SHP77 treated with DMSO at 0.1 percent for 48 hours (cell line): ENCODE results near the gene FAS.
"Not testable (repeated sequence)": the region's sequence is repeated elsewhere in the genome, so short reads cannot be mapped to it uniquely, and the experiment has no call there.

ENCODE experiments used
- DNase-seq: peaks from one replicate; lab custom pipeline; 2025; lab: John Stamatoyannopoulos, UW

The FAS gene

DNA sequence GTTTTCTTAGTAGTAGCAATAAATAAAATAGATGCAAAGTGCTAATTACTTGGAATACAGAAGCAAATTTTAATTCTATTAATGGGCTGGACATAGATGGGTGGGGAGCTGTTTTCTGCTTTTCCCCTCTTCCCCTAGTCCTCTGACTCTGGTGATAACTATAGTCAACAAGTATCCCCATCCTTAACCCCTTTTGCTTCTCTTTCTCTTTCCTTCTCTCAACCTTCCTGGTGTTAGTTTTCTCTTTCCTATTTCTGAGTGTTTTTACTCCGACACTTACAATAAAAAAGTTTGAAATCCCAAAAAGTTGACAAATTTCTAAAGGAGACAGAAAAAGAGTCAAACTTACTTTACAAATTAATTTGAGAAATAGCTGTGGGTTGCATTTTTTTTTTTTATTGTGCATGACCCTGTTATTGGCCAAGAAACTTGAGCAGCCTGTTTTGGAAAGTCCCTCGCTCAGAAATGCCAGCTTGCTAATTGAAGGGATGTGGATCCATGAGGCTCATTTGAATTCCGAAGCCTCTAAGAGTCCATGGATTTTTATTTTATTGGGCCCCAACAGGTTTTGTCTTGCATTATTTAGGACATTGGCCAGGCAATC, 2.4 kb downstream of the FAS start:
- DNase-seq, result no peak

DNA sequence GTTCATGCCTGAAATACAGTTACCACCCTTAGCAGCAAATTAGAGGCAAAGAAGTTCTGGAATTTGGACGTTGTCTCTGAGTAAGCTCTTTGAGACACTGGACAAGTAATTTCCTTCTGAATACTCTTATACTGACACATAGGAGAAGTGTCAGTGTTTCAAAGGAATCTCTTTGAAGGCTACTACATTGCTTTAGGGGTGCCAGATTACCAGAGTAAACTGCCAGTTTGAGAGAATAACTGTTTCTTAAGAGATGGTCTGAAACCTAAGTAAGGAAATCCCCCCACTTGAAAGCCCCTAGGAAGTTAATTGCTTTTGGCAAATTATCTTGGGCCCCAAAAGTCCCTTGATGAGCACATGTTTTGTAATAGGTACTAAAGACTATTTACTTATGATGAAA, 3.4 kb downstream of the FAS start:
- DNase-seq, result no peak

DNA sequence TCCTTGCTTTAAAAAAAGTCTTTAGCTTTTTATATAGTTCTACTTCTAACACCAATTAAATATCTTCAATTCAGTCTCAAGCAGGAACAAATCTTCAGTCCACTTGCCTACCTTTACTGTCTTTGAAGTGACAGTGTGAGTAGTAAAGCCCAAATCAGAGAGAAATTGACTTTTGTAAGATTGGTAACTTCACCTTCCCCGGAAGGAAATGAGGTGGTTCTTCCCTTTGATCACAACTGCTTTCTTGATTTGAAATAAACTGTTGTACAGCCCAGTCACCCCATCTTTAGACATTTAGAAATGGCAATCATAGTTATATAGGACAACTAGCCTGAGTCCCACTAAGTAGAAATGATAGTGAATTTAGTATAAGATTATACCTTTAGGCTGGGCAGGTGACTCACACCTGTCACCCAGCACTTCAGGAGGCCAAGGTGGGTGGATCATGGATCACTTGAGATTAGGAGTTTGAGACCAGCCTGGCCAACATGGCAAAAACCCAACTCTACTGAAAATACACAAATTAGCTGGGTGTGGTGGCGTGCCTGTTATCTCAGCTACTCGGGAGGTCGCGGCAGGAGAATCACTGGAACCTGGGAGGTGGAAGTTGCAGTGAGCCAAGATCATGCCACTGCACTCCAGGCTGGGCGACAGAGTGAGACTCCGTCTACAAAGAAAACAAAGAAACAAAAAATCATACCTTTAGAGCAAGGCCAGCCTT, 4.7 kb downstream of the FAS start:
- DNase-seq, result no peak

DNA sequence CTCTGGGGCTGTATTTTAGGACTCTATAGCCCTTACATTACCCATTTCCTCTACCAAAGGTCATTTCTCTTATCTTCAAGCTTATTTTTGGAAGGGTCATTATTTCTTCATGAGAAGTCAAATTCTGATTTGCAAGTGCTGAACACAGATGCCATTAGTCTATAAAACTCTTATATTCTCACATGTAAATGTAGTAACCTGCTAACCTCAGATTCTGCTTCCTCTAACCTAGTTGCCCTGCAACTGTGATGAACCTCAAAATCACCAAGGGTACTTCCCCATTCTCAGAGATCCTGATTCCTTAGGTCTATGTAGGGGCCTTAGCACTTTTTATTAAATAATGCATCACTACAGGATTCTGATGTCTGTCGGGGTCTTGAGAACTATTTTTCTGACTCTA, 6.3 kb downstream of the FAS start:
- no peak for DNase-seq

DNA sequence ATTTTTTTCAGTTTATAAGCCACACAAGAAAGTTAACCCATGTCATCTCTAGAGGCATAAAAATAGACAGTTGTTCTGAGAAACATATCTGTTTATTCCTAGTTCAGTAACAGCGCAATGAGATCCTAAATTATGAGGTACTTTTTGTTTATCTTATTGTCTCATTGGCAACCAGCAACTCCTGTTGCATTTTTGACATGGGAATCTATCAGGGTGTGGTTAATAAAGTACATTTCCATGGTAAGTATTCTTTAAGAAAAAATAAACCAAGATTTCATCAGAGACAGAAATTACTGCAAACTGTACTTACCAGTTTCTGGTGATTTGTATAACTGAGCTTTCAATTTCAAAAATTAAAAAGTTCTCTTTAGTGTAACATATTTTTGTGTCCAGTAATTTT, 9.0 kb downstream of the FAS start:
- DNase-seq, result no peak

DNA sequence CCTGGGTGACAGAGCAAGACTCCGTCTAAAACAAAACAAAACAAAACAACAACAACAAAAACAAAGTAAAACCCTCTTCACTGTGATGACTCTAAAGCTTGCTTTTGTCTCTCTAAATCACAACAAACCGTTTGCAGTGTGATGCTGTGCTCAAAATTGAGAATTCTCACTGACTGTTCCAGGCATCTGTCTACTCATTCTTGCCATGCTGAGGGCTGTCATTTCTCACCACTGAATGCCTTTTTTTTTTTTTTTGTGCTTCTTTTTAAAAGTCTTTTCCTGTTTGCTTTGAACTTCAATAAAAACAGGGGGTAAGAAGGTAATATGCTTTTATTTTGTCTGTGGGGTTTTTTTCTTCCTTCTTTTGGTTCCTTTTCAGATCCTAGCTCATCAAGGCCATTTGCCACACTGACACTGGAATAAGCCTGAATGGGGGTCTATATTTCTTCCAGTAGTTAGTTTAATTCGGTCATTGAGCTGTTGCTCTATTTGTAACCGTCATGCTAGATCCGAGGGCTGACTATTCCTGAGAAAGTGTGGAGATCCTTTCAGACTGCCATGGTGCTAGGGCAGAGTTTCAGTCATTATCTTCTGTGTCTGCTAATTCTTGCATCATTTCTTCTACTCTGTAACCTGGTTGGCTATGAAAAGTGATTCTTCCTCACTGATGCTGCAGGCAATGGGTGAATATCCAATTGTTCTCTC, 10.6 kb downstream of the FAS start:
- no peak for DNase-seq

DNA sequence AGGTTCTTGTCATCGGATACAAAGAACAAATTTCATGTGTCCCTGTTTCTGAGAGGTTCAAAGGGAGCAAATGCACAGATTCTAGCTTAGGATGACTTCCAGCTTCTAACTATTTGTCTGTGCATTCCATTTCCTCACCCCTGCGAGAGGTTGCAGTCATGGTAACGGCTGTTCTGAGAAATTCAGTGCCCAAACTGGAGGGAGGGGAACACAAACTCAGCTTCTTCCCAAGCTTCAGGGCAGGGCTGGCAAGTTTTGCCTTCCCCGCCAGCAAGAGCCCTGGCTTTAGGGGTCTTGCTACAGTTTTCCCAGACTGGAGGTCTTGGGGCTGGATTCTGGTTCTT, 11.1 kb downstream of the FAS start:
- no peak for DNase-seq

DNA sequence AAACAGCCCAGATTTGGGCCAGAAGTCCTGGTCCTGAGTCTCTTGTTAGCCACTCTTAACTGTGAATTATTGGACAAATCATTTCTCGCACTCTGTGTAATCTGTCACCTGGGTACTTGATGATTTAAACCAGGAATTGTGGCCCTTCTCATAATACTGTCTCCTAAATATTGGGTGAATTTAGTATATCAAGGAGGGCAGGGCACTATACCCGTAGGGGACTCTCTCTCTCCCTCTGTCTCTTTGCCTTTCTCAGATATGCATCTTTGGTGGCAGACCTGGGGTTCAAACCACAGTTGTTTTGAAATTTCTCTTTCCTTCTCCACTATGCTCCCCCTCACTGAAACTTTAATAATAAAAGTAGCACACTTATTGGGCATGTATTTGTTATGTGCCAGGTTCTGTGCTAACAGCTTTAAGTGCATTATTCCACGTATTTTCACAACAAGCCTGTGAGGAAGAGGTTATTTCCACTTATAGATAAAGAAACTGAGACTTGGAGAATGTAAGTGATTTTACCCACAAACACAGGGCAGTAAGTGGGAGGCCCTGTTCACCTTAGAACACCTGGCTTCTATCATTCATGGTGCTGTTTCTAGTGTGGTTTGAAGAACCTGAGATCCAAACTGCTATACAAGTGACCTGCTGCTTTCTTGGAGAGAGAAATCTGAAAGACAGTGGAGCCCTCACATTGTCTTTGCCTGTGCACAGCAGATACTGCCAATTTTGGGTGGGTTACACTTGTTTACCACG, 11.8 kb downstream of the FAS start:
- no peak for DNase-seq

DNA sequence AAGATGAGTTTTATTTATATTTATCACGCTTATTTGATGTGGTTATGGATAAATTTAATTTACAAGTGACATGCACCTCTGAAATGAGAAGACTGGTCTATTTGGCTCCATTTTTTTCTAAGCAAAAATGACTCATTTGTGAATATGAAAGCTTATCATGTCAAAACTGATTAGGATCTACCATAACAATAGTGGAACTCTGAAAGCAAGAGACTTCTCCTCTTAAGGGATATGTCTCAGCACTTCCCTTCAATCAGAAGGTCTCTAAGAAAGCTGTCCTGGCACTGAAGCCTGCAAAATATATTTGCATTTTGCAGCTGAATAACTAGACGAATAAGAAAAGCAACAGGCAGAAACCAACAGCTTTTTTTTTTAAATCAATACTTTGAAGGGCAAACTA, 12.7 kb downstream of the FAS start:
- no peak for DNase-seq

DNA sequence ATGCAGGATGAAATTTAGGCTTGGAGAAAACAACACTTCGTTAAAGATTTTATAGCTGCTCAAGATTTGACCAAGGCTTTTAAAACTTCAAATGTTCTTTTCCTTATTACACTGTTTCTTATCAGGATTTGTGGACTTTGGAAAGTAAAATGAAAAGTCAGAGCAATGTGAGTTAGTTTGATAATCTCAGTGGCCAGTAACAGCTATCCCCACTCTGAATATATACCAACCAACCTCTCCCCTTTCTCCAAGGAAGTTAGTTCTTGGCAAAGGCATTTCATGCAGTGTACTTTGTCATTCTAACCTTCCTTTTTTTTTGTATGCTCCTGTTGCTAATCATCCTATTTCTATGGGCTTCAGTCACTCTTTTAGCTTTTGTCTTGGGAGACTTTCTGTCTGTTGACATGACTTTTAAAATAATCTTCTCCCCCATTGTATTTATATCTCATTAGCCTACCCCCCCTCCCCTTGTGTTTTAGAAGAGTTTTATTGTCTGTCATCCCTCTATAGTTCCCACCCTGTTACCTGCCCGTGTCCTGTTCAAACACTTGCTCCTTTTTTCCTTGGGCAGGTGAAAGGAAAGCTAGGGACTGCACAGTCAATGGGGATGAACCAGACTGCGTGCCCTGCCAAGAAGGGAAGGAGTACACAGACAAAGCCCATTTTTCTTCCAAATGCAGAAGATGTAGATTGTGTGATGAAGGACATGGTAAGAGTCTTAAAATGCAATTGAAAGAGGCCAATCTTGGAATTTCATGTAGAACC, 16.7 kb downstream of the FAS start:
- DNase-seq, result no peak

DNA sequence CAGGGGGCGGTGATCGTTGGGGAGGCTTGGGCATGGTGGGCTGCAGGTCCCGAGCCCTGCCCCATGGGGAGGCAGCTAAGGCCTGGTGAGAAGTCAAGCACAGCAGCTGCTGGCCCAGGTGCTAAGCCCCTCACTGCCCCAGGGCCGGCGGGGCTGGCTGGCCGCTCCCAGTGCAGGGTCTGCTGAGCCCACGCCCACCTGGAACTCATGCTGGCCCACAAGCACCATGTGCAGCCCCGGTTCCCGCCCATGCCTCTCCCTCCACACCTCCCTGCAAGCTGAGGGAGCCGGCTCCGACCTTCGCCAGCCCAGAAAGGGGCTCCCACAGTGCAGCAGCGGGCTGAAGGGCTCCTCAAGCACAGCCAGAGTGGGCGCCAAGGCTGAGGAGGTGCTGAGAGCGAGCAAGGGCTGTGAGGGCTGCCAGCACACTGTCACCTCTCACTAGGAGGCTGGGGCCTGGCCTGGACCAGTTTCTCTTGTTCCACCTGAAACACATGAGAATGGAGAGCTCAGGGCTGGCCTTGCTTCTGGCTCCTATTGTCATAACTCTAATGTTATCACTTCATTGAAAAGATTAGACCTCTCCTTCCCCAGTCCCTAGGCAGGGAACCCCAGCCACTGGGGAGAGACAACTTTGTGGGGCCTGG, 28.2 kb downstream of the FAS start:
- not testable (repeated sequence) for DNase-seq

DNA sequence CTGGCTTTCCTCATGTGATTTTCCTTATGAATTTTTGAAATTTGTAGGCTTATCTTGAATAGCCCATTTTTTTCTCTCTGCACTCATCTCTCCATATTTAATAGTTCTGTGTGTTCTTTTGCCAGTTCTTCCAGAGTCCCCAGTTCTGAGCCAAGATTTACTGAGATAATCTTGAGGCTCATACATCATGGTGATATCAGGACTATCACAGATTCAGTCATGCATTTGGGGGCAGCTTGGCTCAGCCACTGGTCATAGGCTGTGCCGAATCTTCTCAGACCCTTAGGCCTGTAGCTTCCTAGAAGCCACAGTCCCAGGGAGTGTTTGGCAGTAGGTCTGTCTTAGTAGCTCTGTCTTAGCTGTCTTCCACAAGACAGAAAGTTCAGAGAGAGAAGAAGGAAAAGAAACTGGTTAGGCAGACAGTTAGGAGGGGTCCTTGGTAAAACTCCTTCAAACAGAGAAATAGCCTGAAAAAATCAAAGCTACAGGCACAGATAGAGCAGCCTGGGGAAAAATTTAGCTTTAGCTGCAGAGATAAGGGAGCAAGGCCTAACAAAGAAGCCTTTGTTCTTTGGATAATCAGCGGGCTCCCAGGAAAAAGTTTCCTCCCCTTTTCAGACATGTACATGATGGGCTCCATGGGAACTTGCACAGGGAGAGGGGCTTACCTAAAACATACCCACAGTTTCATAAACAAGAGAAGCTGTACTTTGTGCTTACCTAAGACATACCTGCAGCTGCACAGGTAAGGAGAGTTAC, 29.1 kb downstream of the FAS start:
- DNase-seq, result no peak

DNA sequence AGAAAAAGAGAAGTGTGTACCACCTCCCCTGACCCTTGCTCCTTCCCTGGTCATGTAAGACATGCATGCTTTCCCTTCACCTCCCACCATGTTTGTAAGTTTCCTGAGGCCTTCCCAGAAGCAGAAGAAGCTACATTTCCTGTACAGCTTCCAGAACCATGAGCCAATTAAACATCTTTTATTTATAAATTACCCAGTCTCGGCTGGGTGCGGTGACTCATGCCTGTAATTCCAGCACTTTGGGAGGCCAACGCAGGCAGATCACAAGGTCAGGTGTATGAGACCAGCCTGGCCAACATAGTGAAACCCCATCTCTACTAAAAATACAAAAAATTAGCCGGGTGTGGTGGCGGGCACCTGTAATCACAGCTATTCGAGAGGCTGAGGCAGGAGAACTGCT, 30.9 kb downstream of the FAS start:
- DNase-seq, result not testable (repeated sequence)

DNA sequence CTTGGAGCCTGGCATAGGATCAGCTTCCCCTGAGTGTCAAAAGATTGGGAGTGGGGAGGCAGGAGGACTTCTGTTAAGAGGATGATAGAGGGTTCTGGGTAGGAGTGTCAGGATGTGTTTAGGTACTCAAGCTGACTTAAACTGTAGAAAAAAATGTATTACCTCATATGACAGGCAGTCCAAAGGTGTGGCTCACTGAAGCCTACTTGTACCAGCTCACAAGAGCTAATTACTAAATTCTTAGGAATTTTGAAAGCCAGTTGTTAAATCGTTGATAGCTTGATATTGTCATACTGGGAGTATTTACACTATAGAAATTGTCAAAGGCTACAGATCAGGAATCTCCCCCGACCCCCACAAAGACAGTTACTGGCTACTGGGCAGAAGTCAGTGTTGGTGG, 32.1 kb downstream of the FAS start:
- no peak for DNase-seq

DNA sequence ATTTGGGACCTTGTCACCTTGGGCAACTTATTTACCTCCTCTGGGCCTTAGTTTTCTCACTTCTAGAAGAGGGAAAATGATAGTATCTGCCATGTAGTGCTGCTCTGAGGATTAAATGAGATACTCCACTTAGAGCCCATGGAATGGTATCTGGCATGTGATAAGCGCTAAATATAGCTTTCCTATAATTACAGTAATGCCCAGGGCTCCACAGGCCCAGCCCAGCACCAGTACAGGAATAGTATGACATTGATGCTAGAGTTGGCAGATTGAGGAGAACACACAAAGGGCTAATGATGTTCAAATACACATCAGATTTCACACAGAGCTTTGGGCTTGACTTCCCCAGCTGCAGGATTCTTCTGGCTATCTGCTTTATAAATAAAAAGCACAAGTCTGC, 34.9 kb downstream of the FAS start:
- DNase-seq, result no peak

DNA sequence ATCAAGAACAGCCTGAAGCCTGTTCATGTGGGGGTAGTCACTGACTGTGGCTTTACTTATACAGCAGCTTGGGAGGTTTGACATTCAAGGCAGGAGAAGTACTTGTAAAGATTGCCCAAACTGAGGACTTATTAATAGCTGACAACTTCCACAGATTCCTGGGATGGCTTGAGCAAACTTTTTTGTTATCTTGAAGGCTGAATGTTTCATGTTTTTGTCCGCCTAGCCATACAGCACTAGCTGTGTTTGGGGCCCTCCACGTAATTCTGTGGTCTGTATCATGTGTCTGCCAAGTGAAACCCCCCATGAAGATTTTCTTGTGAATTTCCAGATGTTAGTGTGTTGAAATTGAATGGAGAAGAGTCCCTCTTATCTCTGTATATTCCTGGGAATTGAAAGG, 38.6 kb downstream of the FAS start:
- DNase-seq, result no peak

DNA sequence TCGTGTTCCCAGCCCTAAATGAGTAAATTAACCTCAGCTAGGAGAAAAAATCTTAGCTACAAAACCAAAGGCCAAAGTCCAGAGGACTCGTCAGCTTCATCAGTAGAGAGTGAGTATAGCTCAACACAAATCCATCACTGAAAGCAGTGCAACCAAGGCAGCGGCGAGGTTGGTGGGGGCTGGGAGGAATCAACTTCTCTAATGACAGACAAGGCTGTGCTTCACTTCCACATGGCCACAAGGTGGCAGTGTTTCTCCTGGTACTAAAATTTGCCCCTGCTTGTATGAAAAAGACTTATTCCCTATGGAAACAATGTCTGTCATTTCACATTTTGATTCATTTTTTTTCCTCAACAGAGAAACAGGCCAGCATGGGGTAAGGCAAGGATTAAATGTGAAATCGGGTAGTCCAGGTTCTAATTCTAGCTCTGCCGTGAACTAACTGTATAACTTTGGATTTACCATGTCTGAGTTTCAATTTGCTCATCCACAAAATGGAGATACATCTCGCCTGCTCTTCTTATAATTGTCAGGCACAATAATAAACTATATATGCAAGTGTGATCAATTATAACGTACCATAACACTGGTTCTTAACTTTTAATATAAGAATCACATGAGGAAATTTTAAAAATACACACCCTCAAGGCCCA, 39.3 kb downstream of the FAS start:
- DNase-seq, result no peak

DNA sequence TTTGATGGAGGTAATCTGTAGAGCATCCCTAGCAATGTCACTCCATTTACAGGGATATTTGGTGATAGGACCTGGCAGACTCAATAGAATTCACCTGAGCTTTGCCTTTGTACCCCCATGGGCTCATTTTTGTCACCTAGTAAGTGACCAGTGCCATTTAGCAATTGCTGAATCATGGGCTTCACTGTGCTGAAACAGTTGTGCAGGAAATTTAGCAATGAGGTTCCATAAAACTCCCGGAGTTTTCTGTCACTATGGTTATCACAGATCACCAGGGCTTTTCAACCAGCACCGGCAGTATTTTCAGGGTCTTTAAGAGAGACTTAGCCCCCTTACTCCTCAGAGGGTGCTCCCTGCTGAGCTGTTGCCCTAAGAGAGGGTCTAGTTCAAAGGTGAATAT, 40.2 kb downstream of the FAS start:
- DNase-seq, result no peak

DNA sequence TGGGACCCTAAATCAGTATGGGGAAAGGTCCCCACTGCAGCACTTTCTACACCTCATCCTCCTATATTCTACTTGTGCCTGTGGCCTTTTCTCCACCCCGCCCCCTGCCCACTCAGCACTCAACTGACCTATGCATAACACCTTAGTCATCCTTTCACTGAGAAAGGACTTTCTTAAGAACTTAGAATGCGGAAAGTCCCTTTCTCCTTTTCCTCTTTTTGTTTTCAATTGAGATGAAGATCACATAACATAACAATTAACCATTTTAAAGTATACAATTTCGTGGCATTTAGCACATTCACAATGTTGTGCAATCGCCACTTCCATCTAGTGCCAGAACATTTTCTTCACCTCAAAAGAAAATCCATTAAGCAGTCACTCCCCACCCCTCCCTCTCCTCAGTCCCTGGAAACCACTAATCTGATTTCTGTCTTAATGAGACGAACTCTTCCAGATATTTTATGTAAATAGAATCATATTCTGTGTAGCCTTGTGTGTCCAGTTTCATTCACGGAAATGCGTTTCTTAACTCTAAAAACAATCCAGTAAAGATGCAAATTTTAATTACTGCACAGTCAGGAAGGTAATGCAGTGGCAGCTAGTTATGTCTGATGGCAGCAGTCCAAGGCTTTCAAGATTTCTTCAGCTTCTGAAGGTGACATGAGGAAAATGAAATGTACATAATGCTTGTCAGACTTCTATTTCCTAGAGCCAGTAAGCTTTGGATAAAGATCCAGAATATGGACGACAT, 41.7 kb downstream of the FAS start:
- no peak for DNase-seq

DNA sequence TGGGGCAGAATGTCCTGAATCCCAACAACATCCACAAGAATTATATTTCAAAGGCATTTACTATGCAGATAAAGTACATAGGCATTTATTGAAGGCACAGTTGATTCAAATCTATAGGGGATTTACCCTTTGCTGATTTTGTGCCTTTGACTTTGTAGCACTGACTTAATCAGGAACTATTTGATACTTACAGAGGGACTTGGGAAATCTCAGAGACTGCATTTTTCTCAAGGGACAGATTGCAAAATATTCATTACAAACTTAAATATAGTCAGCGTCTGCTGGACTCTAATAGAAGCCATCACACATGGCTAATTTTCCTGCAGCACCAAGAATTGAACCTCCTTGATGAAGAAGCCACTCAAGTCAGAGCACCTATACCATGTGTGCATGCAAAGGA, 44.9 kb downstream of the FAS start:
- no peak for DNase-seq
